GM12878 (cell line): ENCODE measurements around the gene TRAF3. TPM values are rescaled to one million over a fixed set of nuclear protein-coding genes. Genes with fewer than 3 reads are reported as not detected.

Experiments used
- ATAC-seq: fragments of 200-7000 bp; cut with Tn5 transposase; 3 replicates; pipeline ENCODE4 v1.9.1; 2020; ENCODE audit warnings: mild to moderate bottlenecking, moderate library complexity
- BruUV-seq: library from RNA; stranded (reverse); fragments of 400-500 nt; replicated peaks from 2 replicates; lab custom pipeline; 2021; lab: Mats Ljungman, UMichigan
- CTCF ChIA-PET: fragments of 300-600 bp; sonication (Branson Sonifier 250); formaldehyde crosslinking; extraction: SDS; loops from one replicate; lab custom pipeline; 2021; ENCODE audit warnings: inconsistent platforms; lab: Yijun Ruan, JAX
- POLR2A ChIA-PET: fragments of 350-600 bp; formaldehyde crosslinking; extraction: SDS; loops from one replicate; lab custom pipeline; 2021; ENCODE audit warnings: inconsistent platforms; lab: Charles Lee
- RAD21 ChIA-PET: fragments of 300-600 bp; sonication (Branson Sonifier 250); formaldehyde crosslinking; loops from one replicate; lab custom pipeline; 2023; ENCODE audit warnings: antibody characterized with exemption; ENCODE audit not compliant: unreplicated experiment; lab: Charles Lee
- SMC1A ChIA-PET: fragments of 300-600 bp; sonication (Branson Sonifier 250); formaldehyde crosslinking; loops from one replicate; lab custom pipeline; 2023; ENCODE audit not compliant: unreplicated experiment, uncharacterized antibody; lab: Charles Lee
- DNase-seq: peaks from one replicate; pipeline ENCODE4 v3.0.0-alpha.2; 2011; ENCODE audit warnings: low read depth, low spot score
- FAIRE-seq: peaks from 3 replicates; lab custom pipeline; 2011; peaks lifted over from hg19 to GRCh38; lab: Jason Lieb, UNC
- H2AFZ ChIP-seq: 2 replicates; pipeline ENCODE4 v1.6.0; 2011; ENCODE audit warnings: low read depth, low read length, control low read depth; ENCODE audit not compliant: control insufficient read depth
- H3K27ac ChIP-seq: 2 replicates; pipeline ENCODE4 v1.5.1; 2011; ENCODE audit warnings: control low read depth; ENCODE audit not compliant: control insufficient read depth, insufficient read depth
- H3K27me3 ChIP-seq, 2 experiments: replicated peaks in 1 of 2; 2 replicates each; pipeline versions ENCODE4 v1.6.0 to v1.6.1; 2011; ENCODE audit warnings: low read length in 1 of 2; ENCODE audit not compliant: control insufficient read depth in 2 of 2, insufficient read depth in 2 of 2
- H3K36me3 ChIP-seq, 2 experiments: 2 replicates each; pipeline ENCODE4 v1.5.1; 2011; ENCODE audit warnings: low read length in 1 of 2; ENCODE audit not compliant: control insufficient read depth in 2 of 2, insufficient read depth in 2 of 2
- H3K4me1 ChIP-seq: 2 replicates; pipeline ENCODE4 v1.6.1; 2011; ENCODE audit warnings: mild to moderate bottlenecking, low read length, moderate library complexity, mixed read lengths; ENCODE audit not compliant: control insufficient read depth, insufficient read depth
- H3K4me2 ChIP-seq: 2 replicates; pipeline ENCODE4 v1.6.0; 2011; ENCODE audit warnings: control low read depth; ENCODE audit not compliant: control insufficient read depth, insufficient read depth
- H3K4me3 ChIP-seq: fragments of 200-600 bp; sonication (generic); 2 replicates; pipeline ENCODE4 v1.5.1; 2016
- H3K79me2 ChIP-seq: 2 replicates; pipeline ENCODE4 v1.6.0; 2011; ENCODE audit warnings: low read length; ENCODE audit not compliant: control insufficient read depth, insufficient read depth
- H3K9ac ChIP-seq: 2 replicates; pipeline ENCODE4 v1.8.0; 2011; ENCODE audit warnings: low read length, control low read depth, mixed read lengths; ENCODE audit not compliant: control insufficient read depth, insufficient read depth
- H3K9me3 ChIP-seq: replicated peaks from 3 replicates; pipeline ENCODE4 v1.5.1; 2011; ENCODE audit warnings: mild to moderate bottlenecking, low read length; ENCODE audit not compliant: control insufficient read depth, insufficient read depth
- H4K20me1 ChIP-seq: 2 replicates; pipeline ENCODE4 v1.6.0; 2011; ENCODE audit not compliant: control insufficient read depth, insufficient read depth
- BCL11A ChIP-seq: IDR thresholded peaks from 2 replicates; pipeline ENCODE4 v1.6.1; 2011; ENCODE audit warnings: low read depth, low read length
- CTCF ChIP-seq, 3 experiments: IDR thresholded peaks in 2 of 3; conservative IDR thresholded peaks in 1 of 3; 2 replicates each; pipeline ENCODE4 v1.5.1; 2011; ENCODE audit warnings: low read depth in 3 of 3, low read length in 3 of 3, mild to moderate bottlenecking in 3 of 3, control low read depth in 2 of 3, moderate library complexity in 2 of 3, inconsistent platforms in 1 of 3, mixed read lengths in 1 of 3; ENCODE audit not compliant: control insufficient read depth in 2 of 3, insufficient read depth in 1 of 3; ENCODE audit errors: extremely low read depth in 1 of 3
- CUX1 ChIP-seq: IDR thresholded peaks from 2 replicates; pipeline ENCODE4 v1.6.1; 2012; ENCODE audit warnings: improper control_type of control experiment, low read depth, low read length; ENCODE audit not compliant: insufficient replicate concordance
- IRF4 ChIP-seq: IDR thresholded peaks from 2 replicates; pipeline ENCODE4 v1.6.1; 2011; ENCODE audit warnings: low read depth, low read length
- KAT2A ChIP-seq: conservative IDR thresholded peaks from 2 replicates; pipeline ENCODE4 v1.6.1; 2011; ENCODE audit warnings: low read depth, low read length; ENCODE audit not compliant: control insufficient read depth
- MEF2B ChIP-seq: fragments of 450-650 bp; IDR thresholded peaks from 2 replicates; pipeline ENCODE4 v1.6.1; 2018; ENCODE audit warnings: mild to moderate bottlenecking, moderate library complexity; ENCODE audit not compliant: partially characterized antibody, poor library complexity, severe bottlenecking
- NR2C1 ChIP-seq: fragments of 450-650 bp; IDR thresholded peaks from 2 replicates; pipeline ENCODE4 v1.6.1; 2017; ENCODE audit warnings: antibody characterized with exemption, mild to moderate bottlenecking, moderate library complexity
- RAD21 ChIP-seq: IDR thresholded peaks from 2 replicates; pipeline ENCODE4 v1.6.1; 2011; ENCODE audit warnings: mild to moderate bottlenecking, low read depth, low read length, moderate library complexity; ENCODE audit not compliant: insufficient read depth
- SKIL ChIP-seq: fragments of 450-650 bp; IDR thresholded peaks from 2 replicates; pipeline ENCODE4 v1.6.1; 2017; ENCODE audit warnings: mild to moderate bottlenecking, low read depth, inconsistent platforms; ENCODE audit not compliant: poor library complexity, severe bottlenecking
- USF2 ChIP-seq: IDR thresholded peaks from 2 replicates; pipeline ENCODE4 v1.6.1; 2011; ENCODE audit warnings: low read depth, low read length, improper control_type of control experiment, borderline replicate concordance
- YY1 ChIP-seq: IDR thresholded peaks from 2 replicates; pipeline ENCODE4 v1.6.1; 2011; ENCODE audit warnings: low read depth, mild to moderate bottlenecking, low read length
- WGBS: methylation state at CpG from one replicate; pipeline ENCODE4 v1.1.6; 2016; ENCODE audit warnings: low lambda C conversion rate; ENCODE audit not compliant: insufficient replicate concordance, insufficient coverage; ENCODE audit errors: missing lambda C conversion rate; 5-methylcytosine and 5-hydroxymethylcytosine counted together
- in situ Hi-C: fragments of 300-500 bp; cut with MboI; formaldehyde crosslinking; loops from 9 replicates; pipeline ENCODE4 v1.14.3; 2018; ENCODE audit warnings: mixed read lengths
- intact Hi-C: fragments of 100-400 bp; cut with micrococcal nuclease; formaldehyde crosslinking; loops from one replicate; pipeline ENCODE4 v1.14.2; 2022; ENCODE audit not compliant: unreplicated experiment
- polyA plus RNA-seq, 11 experiments: library from polyadenylated mRNA; depleted of rRNA in 4 of 11; unstranded in 6 of 11; stranded (reverse) in 5 of 11; fragments of >200 nt; fragmentation: Nextera tagmentation in 4 of 11; fragmentation: Illumina TruSeq in 1 of 11; extraction: Ambion mirVana in 4 of 11; extraction: Trizol in 1 of 11; gene quantifications; 1 replicate in 1 of 11; 2 replicates in 10 of 11; pipeline versions ENCODE4 v1.2.1 to v1.2.3, GENCODE V29; 2011 to 2016; ENCODE audit warnings: inconsistent platforms in 2 of 11, missing spikeins in 2 of 11, low read depth in 1 of 11
- total RNA-seq, 4 experiments: library from RNA; depleted of rRNA in 3 of 4; stranded (reverse); fragments of >200 nt in 3 of 4; fragmentation: Illumina TruSeq in 1 of 4; extraction: Trizol in 1 of 4; gene quantifications; 2 replicates each; pipeline versions ENCODE4 v1.2.1 to v1.2.3, GENCODE V29; 2013 to 2021

Gene TRAF3
- total and polyA plus RNA-seq, 10 of the 15 experiments (the other 5 are each of a cell fraction or from before 2014, with no cell fraction given), result 3.0 to 70.1 (median 36.5) TPM

GRCh38 chr14:102898776-102899515 lies 121.7 kb downstream of the TRAF3 start:
- H3K27me3 ChIP-seq, result no peaks in the 10 kb centered on the region
- H3K27ac ChIP-seq, result peak overlapping the region; percentile 79
- no peak overlapping the region for H2AFZ ChIP-seq
- H3K4me1 ChIP-seq, result peaks cover 59% of the 10 kb centered on the region
- H3K4me3 ChIP-seq, result peak overlapping the region; percentile 9; the same call in 1 of the 2 replicates
- ChIA-PET RAD21 (interaction anchor here (1.0 to 1.4 kb wide), 3 partner anchors 80 to 204 kb away, joined by 3 to 7 read pairs (median 5); no protein-coding TSS in a partner anchor), POLR2A (interaction anchor here (0.9 kb wide), 1 partner anchor 14 kb away, joined by 3 read pairs; no protein-coding TSS in a partner anchor), SMC1A (interaction anchor here (0.6 to 1.9 kb wide), 3 partner anchors 78 to 203 kb away, joined by 3 to 9 read pairs (median 3); no protein-coding TSS in a partner anchor), CTCF (interaction anchor here (0.8 kb wide), 1 partner anchor 205 kb away, joined by 3 read pairs; no protein-coding TSS in a partner anchor)
- intact Hi-C loops, result no loop called here
- peaks cover 33% of the 10 kb centered on the region for H3K79me2 ChIP-seq
- peak; percentile 42 for ATAC-seq
- in situ Hi-C loops, result no loop called here
- 27% methylated on average over 18 of the region's 18 CpGs for WGBS
- peaks cover 25 to 30% of the 10 kb centered on the region in 2 experiments; a peak in 3 of 4 replicates for H3K36me3 ChIP-seq
- BruUV-seq, result no TSS peak
- peak; percentile 28 for DNase-seq
- no peak for FAIRE-seq
- no peaks in the 10 kb centered on the region for H3K9me3 ChIP-seq
- peak overlapping the region; percentile 13; the same call in 1 of the 2 replicates for H3K9ac ChIP-seq
- no peaks in the 10 kb centered on the region for H4K20me1 ChIP-seq
- peak overlapping the region; percentile 79 for H3K4me2 ChIP-seq
- no peak for TF ChIP-seq CUX1
- TF ChIP-seq RAD21, result no peak
- no peak for TF ChIP-seq SKIL
- TF ChIP-seq NR2C1, result peak; percentile 67
- no peak; the same call in 1 of the 2 replicates for TF ChIP-seq USF2
- TF ChIP-seq CTCF (IDR thresholded peaks at IDR 0.05 in 2 of 3, conservative IDR thresholded peaks at IDR 0.05 in 1 of 3; ENCODE audit: control insufficient read depth in 2 of 3, extremely low read depth in 1 of 3, insufficient read depth in 1 of 3, low read depth in 3 of 3, low read length in 3 of 3), result no peak
- no peak for TF ChIP-seq BCL11A
- TF ChIP-seq KAT2A, result no peak
- no peak for TF ChIP-seq IRF4
- peak; percentile 52 for TF ChIP-seq MEF2B
- no peak for TF ChIP-seq YY1
